ENCODE results near the gene MYOM1. TPM values are rescaled to one million over a fixed set of nuclear protein-coding genes. Genes with fewer than 3 reads are reported as not detected.

MYOM1 gene
- total RNA-seq, 2 experiments from 2014 or later = 0.59 to 0.91 TPM

DNA sequence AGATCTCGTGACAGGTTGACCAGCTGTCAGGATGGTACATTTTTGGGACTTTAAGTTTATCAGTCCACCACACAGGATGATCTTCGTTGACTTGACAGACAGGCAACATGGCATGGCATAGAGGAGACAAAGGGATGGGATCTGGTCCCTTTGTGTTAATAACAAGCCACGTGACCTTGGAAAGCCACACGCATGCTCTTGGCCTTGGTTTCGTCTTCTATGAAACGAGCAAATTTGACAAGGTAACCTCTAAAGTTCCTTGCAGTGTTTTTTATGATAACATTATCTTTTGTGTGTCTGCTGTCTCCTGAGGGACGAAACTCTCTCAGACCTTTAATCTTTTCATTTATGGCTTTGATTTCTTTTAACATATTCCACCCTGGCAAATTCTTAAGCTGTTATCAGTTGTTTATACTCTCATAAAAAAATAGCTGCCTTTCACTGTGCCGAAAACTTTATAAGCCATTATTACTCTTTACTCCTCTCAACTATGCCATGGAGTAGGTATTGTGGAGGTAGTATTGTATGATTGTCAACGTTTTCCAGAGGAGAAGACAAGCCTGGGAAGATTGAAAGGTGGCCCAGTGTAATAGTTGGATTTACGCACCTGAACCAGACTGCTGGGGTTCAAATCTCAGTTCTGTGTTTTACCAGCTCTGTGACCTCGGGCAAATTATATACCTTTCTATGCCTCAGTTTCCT is 81.3 kb downstream of the MYOM1 start:
- ChIA-PET POLR2A (no interaction called here), CTCF (no interaction called here)

DNA sequence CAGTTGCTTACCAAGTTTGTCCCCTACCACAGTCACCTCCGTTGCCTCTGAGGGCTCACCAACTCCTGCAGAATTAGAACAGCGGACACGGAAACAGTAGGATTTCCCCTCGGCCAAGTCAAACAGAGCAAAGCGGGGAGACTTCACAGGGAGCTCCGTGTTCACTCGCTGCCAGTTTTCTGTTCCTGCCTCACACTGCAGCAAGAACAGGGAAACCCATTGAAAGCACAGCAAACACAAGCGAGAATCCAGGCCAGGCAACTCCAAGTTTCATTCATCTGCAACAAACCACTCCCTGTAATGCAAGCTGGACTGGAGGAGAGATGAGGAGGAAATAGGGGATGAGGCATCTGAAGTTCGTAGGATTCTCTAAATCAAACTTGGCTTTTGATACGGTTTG is 84.2 kb downstream of the MYOM1 start:
- CTCF ChIA-PET = interaction anchor here (1.4 kb wide), 1 partner anchor 197 kb away, joined by 3 read pairs; no protein-coding TSS in a partner anchor
- POLR2A ChIA-PET = no interaction called here

DNA sequence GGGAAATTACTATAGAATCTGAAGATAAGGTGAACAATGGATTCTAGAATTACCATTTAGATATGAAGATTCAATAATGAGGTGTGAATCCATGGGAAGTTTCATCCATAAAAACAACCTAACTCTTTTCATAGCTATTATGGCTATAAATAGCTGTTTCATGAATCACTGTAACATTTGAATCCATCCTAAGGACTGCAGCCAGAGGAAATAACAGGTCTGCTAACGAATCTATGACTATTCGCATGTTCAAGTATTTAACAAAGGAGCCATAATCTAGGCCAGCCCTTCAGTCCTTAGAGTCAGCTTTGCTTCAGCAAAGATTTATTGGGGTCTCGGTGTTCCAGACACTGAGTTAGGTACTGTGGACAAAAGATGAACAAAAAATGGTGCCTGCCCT is 87.1 kb downstream of the MYOM1 start:
- CTCF ChIA-PET = interaction anchor here (0.5 kb wide), 1 partner anchor 244 kb away, joined by 3 read pairs; no protein-coding TSS in a partner anchor
- POLR2A ChIA-PET = no interaction called here

DNA sequence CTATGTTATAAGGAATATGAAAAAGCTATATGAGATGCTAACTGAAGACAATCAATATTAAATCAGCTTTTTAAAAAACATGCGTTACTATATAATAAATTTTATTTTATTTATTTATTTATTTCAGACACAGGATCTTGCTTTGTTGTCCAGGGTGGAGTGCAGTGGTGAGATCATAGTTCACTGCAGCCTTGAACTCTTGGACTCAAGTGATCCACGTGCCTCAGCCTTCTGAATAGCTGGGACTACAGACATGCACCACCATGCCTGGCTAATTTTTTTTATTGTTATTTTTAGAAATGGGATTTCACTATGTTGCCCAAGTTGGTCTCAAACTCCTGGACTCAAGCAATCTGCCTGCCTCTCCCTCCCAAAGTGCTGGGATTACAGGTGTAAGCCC is 89.4 kb downstream of the MYOM1 start:
- POLR2A ChIA-PET = no interaction called here
- CTCF ChIA-PET = interaction anchor here (0.6 to 2.3 kb wide), 4 partner anchors 48 to 315 kb away, joined by 3 to 9 read pairs (median 4); no protein-coding TSS in a partner anchor

DNA sequence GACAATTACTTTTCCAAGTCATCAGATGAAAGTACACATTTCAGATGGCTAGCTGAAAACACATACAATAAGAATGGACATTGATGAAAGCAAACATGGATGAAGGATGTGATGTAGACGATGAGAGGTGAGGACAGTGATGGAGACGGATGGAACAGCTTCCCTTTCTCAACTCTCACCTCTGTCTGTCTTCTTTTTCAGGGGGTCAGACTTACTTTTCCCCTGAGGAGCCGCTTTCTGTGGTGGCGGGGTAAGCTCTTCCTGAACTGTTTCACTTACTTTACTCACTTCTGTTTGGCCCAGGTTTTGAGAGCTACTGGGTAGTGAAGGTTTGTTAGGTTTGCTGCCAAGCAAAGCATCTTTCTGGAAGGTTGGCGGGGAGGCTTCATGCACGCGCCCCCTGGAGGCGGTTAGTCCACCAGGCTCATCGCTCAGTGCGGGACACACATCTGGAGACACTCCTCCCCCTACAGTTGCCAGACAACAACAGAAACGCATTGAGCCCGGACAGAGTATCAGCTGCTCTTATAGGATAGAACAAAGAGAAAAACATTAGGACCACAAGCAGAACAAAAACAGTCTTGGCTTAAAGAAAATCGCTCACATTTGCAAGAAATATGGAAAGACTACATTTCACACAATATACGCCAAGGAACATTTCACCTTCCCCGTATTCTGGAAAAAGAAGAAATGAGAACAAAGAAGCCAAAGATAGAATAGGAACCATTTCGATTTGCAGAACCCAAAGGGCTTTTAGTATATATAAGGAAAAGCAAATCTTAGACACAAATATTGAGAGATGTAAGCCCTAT is 90.5 kb downstream of the MYOM1 start:
- ChIA-PET CTCF (interaction anchor here (0.6 to 2.3 kb wide), 22 partner anchors 8 to 418 kb away, joined by 3 to 11 read pairs (median 4); no protein-coding TSS in a partner anchor), POLR2A (interaction anchor here (0.6 kb wide), 1 partner anchor 180 kb away, joined by 3 read pairs; no protein-coding TSS in a partner anchor)

DNA sequence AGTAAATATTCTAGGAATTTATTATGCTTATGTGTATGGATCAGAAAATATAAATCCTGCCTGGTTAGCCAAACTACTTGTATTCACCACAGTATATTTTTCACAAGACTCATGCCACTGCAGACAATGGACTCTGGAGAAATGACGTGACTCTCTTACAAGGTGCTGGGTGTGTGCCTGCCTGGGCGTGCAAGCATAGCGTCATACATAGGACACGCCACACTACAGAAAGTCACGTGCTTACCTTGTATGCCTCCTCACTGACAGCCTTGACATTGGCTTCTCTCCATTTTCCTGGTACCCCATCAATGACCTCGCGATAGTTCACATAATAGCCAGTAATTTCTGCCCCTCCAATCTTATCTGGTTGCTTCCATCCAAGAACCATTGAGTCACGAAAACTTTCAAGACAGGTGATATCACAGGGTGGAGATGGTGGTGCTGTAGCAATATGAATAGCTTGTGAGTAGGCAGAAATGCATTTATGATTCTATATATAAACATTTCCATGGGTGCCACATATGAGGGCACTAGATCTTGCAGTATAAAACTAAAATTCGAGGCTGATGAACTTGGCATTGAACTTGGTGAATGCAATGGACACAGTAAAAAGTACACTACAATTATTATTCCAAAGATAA is 93.2 kb downstream of the MYOM1 start:
- ChIA-PET POLR2A (no interaction called here), CTCF (interaction anchor here (1.3 kb wide), 1 partner anchor 132 kb away, joined by 4 read pairs; no protein-coding TSS in a partner anchor)

DNA sequence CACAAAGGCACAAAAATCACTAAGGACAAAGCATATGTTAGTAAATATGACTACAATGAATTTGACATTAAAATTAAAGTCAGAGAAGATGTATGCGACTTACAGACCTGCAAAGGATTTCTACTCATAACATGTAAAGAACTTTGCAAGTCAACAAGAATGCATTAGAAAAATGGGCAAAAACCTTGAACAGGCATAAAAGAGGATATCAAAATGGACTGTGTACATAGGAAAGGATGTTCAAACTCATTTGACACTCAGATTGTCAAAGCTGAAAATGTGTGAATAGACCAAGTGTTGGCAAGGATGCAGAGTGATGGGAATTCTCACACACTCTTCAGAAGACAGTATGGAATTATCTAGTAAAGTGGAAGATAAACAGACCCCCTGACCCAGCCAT is 94.9 kb downstream of the MYOM1 start:
- POLR2A ChIA-PET = no interaction called here
- CTCF ChIA-PET = interaction anchor here (0.7 kb wide), 1 partner anchor 62 kb away, joined by 3 read pairs; no protein-coding TSS in a partner anchor

DNA sequence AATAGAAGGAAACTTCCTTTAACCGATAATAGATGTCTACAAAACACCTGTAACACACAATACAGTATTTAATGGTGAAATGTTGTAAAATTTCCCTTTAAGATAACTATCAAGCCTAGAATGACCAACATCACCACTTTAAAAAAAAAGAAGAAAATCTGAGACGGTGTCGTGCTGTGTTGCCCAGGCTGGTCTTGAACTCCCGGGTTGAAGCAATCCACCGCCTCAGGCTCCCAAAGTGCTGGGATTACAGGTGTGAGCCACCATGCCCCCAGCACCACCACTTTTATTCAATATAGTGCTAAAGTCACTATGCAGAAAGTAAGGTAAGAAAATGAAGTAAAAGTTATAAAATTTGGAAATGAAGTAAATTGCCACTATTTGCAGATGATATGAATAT is 96.9 kb downstream of the MYOM1 start:
- ChIA-PET POLR2A (no interaction called here), CTCF (no interaction called here)

DNA sequence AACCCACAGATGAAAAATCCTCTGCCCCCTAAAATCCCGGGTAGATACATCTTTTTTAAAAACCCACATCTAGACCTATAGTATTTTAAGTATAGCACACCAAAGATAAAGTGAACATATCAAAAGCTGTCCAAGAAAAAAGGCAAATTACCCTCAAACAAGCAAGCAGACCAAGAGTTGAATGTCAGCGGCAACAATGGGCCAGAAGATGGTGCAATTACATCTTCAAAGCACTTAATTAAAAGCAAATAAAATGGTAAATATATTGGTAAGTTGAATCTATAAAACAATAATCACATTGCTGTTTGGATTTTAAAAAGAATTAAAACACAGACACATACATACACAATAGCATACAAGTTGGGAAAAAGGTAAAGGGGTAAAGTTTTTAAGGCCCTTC is 98.5 kb downstream of the MYOM1 start:
- CTCF ChIA-PET = no interaction called here

DNA sequence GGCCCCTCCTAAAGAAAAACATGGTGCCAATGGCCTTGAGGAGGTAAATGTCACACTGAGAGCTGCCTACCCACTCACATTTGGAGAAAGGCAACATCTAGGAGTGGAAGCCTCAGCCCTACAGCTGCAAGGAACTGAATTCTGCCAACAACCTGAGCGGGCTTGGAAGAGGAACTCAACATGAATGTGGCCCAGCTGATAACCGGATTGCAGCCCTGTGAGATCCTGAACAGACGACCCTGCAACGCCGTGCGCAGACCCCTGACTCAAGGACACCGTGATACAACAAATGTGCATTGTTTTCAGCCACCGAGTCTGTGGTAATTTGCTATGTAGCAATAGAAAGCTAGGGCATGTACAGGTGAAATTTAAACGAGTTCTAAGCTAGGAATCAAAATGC is 99.4 kb downstream of the MYOM1 start:
- ChIA-PET CTCF (interaction anchor here (0.9 kb wide), 1 partner anchor 9 kb away, joined by 3 read pairs; no protein-coding TSS in a partner anchor), POLR2A (no interaction called here)

More for the DNA sequence above, 98.5 kb downstream of the MYOM1 start:
- POLR2A ChIA-PET = no interaction called here

DNA sequence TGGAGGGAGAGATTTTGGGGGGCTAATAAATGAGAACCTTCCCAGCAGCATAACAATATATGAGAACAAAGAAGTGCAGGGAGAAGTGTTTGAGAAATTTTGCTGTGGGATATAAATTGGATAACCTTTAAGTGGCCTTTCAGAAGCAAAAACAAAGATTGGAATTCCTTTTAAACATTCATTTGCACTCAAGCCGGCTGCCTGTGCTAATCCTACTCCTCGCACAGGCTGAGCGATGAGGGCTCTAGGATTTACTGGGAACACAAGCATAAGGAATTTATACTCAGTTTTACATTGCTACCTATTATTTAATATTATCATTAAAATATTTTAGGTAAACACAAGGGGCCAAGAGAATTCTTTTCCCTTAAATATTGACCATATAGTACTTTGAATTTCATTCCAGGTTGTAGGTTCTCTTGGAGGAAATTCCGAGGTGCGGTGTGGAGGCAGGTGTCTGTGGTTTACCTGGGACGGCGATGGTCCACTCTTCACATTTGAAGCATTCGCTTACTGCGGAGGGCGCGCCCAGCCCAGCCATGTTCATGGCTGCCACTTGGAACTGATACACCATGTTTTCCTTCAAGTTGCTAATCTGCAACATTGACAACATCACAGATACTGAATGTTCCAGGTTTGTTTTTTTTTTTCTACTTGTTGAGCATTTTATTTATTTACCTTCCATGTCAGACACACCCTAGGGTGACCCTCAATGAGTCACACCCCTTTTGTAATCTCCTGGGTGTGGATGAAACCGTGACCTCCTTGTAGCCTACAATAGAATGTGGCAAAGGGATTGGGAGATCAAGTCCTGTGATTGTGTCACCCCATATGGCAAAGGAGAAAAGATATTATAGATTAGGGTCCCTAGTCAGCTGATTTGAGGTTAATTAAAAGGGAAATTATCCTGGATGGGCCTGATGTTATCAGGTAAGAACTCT is 100.1 kb downstream of the MYOM1 start:
- CTCF ChIA-PET = interaction anchor here (0.9 kb wide), 1 partner anchor 9 kb away, joined by 3 read pairs; no protein-coding TSS in a partner anchor
- POLR2A ChIA-PET = no interaction called here

DNA sequence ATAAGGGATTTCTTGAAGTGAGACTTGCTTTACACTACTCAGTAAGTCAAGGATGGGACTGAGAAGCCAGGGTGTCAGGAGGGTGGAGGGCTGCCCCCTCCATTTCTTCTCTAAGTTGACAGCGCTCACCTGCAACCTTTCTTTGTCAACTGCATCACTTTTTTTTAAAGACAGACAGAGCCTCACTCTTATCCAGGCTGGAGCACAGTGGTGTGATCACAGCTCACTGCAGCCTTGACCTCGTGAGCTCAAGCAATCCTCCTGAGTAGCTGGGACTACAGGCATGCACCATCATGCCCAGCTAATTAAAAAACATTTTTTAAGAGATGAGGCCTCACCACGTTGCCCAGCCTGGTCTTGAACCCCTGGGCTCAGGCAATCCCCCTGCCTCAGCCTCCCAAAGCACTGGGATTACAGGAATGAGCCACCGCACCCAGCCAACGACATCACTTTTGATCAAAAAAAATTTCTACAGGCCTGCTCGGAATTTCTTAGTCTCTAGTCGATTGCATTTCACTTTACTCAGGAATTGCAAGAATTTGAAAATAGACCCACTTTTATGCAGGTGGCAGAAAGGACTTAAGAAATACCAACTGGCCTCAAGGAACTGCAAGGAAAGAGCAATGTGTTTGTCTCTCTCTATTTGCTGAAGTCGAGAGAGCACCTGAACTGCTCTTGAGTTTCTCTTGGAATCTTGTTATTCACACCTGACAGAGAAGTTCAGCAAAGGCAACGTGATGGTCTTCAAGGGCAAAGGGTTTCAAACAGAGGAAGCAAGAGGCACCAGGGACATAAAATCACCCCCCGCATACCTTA is 101.4 kb downstream of the MYOM1 start:
- POLR2A ChIA-PET = no interaction called here
- CTCF ChIA-PET = no interaction called here

DNA sequence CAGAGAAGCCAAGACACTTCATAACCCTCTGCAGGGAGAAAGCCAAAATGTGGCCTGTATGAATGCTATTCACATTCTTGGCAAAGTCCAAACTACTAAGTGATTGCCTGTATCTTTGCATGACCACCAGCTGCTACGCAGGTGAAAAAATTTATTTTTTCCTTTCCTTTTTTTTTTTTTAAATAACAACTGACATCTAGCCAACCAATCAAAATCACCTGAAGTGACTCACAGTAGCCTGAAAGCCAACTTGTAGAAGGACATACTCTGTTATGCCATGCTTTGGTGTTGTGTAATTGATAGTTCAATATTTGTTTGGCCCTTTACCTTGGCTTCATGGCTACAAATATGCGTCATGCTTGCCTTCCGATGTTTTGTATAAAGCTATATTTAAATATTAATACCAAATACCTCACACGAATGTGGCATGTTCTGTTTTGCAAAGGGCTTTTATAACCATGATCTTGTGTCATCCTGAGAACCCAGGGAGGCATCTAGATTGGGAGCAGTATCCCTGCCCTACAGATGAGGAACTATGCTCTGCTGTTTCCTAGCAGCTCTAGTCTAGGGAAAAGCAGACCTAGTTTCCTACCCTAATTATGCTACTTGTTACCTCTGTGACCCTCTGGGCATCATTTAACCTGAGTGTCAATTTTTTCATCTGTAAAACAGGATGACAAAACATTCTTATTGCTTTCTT is 102.1 kb downstream of the MYOM1 start:
- POLR2A ChIA-PET = no interaction called here

DNA sequence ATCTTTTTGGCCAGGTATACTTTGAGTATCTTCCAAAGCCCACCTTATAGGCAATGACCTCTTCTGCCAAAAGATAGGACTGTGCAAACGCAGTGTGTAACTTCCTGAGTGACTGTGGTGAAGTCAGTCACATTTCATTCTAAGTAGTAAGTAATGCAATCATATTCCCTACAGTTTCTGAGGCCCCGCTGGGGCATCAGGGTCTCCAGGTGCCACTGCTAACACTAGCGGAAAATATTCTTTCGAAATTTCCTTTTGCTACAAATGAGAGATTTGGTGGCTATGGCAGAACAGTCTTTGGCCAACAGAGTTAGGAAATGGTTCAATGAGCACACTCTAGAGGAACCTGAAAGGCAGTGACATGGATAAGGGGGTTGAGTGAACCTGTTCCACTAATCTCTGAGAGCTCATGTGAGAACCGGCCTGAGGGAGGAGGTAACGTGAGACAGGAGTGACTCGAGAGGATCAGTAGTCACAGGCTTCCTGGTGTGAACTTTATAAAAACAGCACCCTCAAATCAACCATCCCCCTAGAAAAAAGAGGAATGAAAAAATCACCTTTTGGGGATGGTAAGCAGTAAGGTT is 104.2 kb downstream of the MYOM1 start:
- ChIA-PET POLR2A (no interaction called here), CTCF (interaction anchor here (2.2 kb wide), 1 partner anchor 13 kb away, joined by 6 read pairs; no protein-coding TSS in a partner anchor)

More for the DNA sequence above, 102.1 kb downstream of the MYOM1 start:
- CTCF ChIA-PET = interaction anchor here (2.2 kb wide), 1 partner anchor 11 kb away, joined by 6 read pairs; no protein-coding TSS in a partner anchor

DNA sequence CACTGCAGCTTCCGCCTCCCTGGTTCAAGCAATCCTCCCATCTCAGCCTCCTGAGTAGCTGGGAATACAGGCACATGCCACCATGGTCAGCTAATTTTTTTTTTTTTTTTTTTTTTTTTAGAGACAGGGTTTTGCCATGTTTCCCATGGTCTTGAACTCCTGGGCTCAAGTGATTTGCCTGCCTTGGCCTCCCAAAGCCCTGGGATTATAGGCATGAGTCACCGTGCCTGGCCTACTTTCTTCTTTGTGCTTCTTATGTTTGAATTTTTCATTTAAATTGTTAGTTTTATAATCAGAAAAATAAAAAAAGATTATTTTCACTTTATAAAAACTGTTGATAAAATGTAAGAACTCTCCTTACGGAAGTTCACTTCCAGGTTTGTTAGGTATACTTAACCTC is 105.3 kb downstream of the MYOM1 start:
- CTCF ChIA-PET = no interaction called here

DNA sequence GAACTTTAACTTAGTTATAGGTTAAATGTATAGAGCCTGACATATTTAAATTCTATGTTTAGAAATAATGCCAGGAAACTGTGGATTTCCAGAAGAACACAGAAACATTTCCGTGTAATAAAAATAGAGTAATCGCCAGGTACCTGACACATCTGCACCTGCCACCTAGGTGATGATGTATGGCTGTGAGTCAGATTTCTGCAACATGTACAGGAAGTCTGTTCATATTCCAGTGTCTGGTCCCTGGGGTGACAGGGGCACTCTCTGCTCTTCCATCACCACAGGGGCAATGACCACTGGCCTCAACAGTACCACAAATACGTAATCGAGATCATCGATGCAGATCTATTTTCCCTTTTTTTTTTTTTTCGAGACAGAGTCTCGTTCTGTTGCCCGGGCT is 105.7 kb downstream of the MYOM1 start:
- ChIA-PET CTCF (no interaction called here), POLR2A (interaction anchor here (0.7 kb wide), 1 partner anchor 149 kb away, joined by 4 read pairs; no protein-coding TSS in a partner anchor)

More for the DNA sequence above, 105.3 kb downstream of the MYOM1 start:
- POLR2A ChIA-PET = interaction anchor here (0.7 kb wide), 1 partner anchor 149 kb away, joined by 4 read pairs; no protein-coding TSS in a partner anchor

All from activated CD8-positive, alpha-beta memory T cell treated with anti-CD3 and anti-CD28 coated beads for 36 hours (primary cell).